ENCODE data around the gene WWC1.
"Not testable (repeated sequence)": the region's sequence is repeated elsewhere in the genome, so short reads cannot be mapped to it uniquely, and the experiment has no call there.

Gene WWC1

DNA sequence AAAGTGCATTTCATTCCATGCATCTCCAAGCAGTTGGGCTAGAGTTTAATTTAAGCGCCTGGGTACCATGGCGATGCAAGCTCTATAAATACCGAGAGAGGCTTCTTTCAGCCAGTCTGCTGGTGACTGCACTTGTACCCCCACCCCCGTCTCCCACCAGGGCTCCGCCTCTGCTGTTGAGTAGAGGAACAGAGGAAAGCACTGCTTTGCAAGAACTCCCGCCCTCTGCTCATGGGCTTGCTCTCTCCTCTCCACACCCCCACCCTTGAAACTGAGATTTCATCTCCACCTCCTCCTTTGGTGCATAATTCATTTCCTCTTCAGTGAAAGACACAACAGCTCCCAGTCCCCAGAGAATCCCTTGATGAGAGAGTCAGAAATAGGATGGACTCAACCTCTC, 5.1 kb upstream of the WWC1 start:
- no peak for DNase-seq (ENCODE audit: low read depth in 2 of 3, low spot score in 1 of 3)

DNA sequence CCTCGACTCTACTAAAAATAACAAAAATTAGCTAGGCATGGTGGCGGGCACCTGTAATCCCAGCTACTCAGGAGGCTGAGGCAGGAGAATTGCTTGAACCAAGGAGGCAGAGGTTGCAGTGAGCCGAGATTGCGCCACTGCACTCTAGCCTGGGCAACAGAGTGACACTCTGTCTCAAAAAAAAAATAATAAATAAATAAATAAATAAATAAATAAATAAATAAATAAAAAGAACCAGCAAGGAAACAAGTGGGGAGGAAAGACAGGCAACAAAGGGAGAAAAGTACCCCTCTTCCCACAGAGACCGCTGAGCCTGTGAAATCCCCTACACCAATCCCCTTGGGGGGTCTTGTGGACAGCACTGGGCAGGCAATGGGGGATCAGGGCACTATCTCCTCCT, 4.6 kb upstream of the WWC1 start:
- not testable (repeated sequence) for DNase-seq (ENCODE audit: low read depth in 2 of 3, low spot score in 1 of 3)

DNA sequence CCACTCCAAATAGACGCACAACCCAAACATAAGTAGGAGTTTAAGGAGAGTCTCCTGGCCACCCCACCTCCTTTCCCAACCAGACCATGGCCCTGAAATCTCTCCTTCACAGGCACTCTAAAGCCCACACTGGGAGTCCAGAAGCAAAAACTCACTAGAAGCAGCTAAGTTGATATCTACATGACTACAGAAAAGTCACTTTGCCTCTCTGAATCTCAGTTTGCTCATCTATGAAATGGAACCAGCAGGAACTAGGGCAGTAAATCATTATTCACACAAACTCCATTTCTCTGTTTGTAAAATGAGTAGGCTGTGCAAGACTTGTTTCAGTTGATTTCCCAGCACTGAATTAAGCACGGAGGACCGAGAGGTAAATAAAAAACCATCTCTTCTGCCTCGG, 4.1 kb upstream of the WWC1 start:
- no peak for DNase-seq (ENCODE audit: low read depth in 2 of 3, low spot score in 1 of 3)

DNA sequence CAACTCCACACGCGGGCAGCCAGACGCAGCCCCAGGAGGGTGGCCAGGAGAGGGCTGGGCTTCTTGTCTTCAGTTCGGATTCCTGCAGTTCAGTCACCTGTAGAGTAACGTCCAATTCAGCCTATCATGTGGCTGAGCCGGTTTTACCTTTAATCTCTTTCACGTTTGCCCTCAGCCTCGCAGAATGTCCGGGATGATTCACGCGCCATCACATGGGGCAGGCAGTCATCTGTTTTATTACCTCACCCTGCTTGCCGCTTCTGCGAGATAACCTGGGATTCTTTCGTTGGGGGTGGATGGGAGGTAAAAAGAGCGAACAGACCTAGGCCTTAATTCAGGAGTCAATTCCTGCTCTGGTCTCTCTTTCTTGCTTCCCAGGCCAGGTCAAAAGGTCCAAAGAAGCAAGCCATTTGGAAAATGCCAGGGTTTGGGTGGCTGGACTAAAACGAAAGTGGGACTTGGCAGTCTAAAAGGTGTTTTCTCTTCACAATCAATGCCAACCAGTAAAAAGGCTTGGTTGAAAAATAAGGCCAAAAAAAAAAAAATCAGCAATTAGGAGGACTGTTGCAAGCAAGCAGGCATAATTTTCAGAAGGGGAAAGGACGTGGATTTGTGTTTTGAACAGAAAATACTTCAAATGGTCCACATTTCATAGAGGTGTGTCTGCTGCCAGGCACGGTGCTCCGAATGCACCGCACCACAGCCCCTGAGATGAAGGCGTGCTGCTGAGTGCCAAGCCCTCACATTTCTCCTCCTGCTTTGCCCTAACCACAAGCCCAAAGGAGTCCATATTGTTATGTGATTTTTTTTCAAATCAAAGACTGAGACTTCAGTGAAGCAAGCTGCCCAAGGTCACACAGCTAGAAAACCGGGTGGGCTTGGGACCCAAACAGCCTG, 2.8 kb upstream of the WWC1 start:
- no peak for DNase-seq (ENCODE audit: low read depth in 2 of 3, low spot score in 1 of 3)

DNA sequence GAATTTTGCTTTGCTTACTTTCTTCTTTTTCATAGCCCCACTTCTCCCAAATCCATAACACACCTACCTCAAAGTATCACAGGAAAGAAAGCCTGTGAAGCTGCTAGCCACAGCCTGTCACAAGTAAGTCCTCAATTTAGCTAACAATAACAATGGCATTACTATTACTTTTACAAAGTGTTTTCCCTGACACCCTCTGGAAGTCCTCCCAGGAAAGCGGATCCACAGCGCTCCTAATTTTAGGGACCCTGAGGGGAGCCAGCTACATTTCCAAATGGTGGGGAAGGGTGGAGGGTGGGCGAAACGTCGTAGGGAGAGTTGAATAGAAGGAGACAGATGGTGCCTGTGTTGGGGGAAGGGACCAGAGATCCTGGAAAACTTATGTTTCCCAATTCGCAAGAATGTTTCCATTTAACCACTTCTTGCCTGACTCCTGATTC, 523 bp upstream of the WWC1 start:
- DNase-seq (ENCODE audit: low read depth in 2 of 3, low spot score in 1 of 3): no peak

DNA sequence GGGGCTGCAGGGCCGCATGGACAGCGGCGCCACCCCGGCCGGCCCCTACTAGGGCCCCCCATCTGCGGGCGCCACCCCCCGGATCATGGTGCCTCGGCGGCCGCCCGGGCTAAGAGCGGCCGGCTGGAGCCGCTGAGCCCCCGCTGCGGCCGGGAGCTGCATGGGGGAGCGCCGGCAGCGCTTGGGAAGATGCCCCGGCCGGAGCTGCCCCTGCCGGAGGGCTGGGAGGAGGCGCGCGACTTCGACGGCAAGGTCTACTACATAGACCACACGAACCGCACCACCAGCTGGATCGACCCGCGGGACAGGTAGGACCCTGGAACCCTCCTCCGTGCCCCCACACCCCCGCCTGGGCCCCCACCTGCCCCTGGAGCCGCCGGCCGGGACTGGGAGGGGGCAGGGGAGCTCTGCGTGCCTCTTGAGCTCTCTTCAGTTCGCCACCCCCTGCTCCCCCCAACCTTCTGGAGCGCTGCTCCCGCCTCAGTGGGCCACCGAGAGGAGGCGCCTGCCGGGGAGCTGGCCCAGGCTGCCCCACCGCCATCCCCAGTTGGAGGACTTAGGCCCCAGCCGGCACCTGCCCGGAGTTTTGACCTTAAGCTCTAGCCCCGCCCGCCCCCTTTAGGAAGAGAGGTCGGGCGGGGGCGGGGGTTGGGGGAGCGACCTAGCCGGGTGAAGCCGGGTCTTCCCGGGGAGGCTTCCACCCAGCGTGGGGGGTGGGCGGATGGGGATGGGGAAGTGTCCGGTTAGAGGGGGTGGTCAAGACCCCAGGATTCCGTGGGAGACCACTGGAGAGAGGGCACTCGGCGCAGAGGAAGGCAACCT, 730 bp downstream of the WWC1 start:
- no peak for DNase-seq (ENCODE audit: low read depth in 2 of 3, low spot score in 1 of 3)

DNA sequence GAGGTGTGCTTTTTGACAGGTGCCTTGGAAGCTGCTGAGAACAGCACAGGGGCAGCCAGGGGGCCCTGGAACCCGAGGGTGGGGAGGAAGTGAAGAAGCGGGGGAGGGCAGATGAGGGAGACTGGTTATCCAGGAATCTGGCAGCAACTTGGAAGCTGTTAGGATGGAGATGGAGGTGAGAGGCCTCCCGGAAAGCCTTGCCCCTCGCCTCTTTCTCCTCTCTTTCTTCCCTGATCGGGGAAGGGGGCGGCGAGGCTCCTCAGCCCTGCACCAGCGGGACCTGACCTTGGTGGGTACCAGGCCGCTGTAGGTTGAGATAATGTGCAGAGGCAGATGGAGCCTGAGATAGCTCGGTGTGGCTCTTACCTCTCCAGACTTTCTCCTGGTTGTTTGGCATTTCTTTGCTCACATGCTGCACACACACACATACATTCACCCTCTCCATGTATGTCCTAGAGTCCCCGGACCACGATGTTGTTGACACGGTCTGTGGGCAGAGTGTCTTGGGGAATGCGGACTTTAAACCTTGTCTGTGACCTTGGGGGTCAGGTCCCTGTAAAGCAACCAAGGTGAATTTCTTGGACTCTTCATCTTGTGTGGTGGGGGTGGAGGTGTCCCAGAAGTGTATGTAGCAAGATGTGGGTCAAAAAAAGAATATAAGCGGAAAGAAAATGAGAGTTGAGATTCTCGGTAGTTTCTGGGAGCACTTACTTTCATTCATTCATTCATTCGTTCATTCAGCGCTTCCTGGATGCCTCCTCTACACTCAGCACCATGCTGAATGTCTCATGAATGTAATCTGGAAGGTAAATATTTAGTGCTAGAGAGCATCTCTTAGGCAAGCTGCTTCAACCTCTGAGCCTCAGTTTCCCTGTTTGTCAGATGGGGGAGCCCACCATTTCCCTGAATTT, 1.6 kb downstream of the WWC1 start:
- DNase-seq (ENCODE audit: low read depth in 2 of 3, low spot score in 1 of 3): no peak

DNA sequence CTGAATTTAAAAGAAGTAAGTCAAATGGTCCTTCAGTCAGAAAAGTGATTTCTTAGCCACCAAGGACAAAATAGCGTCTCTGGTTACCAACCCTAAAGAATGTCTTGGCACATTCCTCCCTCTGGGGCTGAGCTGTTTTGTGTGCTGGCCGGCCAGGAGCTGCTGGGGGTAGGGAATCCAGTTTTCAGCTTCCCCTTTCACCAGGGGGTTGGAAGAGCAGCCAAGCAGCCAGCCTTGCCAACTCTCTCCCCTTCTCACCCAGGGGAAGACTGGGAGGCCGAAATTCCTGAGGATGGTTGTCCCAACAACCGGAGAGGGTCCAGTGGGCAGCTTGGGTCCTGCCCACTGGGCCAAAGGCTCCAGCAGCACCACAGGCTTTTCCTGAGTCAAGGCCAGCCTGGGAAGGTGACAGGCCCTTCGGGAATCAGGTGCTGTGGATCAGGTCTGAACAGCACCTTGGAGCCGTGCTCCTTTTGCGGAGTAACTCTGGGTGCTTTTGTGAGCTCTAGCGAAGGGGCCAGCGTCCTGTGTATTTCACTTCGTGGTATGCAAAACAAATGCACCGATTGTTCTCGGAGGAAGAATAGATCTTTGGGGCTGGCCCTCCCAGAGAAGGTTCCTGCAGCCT, 4.2 kb downstream of the WWC1 start:
- DNase-seq (ENCODE audit: low read depth in 2 of 3, low spot score in 1 of 3): no peak

DNA sequence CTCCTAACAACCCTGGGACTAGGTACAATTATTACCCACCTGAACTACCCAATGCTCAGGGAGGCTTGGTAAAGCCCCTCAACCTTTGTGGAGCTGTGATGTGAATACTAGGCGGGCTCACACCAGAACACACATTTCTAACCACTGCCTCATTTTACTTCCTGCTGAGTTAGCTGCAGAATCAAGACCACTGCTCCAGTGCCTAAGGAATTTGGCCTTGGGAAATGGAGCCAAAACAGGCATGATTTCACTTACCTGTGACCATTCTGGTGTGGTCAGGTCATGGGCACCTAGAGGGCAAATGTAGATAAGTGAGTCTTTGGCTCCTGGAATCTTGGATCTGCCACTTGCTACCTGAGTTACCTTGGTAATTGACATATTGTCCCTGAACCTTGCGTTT, 5.2 kb downstream of the WWC1 start:
- DNase-seq (ENCODE audit: low read depth in 2 of 3, low spot score in 1 of 3): no peak

DNA sequence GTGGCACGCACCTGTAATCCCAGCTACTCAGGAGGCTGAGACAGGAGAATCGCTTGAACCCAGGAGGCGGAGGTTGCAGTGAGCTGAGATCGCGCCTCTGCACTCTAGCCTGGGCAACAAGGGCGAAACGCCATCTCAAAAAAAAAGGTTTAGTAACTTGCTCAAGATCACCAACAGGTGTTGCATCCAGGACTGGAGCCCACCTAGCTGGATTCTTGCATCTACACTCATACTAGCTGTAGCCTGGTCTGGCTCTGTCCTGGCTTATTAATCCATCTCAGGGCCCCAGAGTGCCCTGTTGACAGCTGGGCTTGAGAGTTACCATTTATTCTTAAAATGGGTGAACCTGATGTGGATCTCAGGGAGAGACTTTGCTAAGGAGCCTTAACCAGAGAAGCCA, 7.5 kb downstream of the WWC1 start:
- no peak for DNase-seq (ENCODE audit: low read depth in 2 of 3, low spot score in 1 of 3)

DNA sequence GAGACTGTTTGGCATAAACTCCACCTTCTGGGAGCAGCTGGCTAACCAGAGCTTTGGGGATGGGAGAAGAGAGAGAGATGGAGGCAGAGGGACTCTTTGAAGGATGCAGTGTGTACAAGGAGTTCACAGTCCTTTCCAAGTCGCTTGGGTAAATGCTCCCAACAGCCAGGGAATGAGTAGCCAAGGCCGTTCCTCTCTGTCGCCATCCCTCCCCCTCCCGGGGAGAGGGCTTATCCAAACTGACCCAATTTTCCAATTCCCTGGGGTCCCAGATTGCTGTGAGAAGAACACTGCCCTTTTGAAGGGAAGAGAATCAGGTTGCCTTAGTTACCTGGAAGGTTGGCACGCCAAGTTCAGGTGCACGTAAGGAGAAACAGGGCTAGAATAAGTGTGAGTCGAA, 7.9 kb downstream of the WWC1 start:
- no peak for DNase-seq (ENCODE audit: low read depth in 2 of 3, low spot score in 1 of 3)

DNA sequence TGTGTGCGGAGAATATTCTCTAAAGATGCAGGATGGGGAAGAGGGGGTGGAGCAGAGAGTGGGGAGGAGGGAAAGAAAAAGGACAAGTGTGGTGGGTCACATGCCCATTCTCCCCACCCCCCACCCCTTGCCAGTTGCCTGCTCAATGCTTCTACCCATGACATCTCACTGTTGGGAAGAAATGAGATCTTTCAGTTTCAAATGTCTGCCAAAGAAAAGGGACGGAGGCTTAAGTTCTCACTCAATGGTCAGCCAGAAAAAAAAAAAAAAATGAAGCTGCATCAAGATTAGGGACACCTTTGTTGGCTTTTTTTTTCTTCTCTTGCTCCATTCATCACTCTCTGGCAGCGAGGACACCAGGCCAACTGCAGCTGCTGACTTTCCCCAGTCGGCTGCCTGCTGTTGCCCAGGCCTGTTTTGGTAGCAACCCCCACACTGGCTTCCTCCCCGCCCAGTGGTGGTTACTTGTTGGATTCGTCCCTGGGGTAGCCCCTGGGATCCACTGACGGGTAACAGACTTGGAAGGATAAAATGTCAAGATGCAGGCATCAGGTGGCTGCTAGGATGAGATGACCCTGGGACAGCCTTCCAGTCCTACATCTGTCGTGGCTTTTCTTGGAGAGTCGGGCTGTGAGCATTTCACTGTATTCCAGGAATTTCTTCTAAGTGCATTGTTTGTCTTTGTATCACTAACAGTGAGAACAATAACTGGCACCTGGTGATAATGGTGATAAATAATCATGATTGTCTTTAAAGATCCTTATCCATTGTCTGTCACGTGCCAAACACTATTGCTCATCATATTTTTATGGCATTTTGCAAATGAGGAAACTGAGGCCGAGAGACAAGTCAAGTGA, 9.1 kb downstream of the WWC1 start:
- no peak for DNase-seq (ENCODE audit: low read depth in 2 of 3, low spot score in 1 of 3)

DNA sequence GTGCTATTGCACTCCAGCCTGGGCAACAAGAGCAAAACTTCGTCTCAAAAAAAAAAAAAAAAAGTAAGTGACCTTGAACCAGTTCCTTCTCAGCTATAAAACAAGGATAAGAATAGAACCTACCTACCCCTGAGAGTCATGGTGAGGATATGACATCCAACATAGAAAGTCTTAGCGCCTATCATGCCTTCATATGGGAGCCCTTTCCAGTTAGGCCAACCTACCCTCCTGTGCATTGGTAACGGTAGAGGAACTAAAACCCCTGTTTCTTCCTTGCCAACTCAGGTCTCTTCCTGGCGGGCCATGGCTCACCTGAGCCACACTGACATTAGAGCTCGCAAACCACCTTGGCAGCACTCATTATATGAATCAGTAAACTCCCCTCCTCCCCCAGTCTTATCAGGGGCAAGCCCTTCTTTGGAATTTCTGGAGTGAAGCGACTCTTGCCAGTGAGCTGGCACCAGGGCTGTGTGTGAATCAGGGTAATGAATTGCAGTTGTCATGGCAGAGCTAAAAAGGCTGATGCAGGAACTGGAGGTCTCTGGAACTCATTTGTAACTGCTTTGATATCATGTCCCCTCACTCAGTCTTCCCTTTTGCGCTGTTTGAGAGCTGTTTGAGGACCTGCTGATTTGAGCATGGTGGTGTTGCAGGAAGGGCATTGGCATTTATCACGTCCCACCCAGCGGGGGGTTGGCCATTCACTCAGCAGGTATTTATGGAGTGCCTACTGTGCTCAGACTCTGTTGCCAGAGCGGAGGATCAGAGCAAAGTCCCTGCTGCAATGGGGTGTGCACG, 10.3 kb downstream of the WWC1 start:
- DNase-seq (ENCODE audit: low read depth in 2 of 3, low spot score in 1 of 3): no peak

DNA sequence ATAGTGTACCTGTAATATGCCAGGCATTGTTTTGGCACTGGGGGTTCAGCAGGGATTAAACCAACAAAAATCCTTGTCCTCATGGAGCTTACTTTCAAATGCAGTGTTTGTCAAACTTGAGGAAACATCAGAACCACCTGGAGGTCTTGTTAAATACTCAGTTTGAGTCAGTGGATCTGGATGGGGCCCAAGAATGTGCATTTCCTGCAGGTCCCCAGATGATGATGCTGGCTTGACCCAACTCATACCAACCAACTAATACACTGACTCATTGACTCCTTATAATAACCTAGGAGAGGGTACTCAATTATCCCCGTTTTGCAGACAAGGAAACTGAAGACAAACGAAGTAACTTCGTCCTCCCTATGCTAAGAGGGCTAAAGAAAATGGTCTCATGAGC, 11.3 kb downstream of the WWC1 start:
- DNase-seq (ENCODE audit: low read depth in 2 of 3, low spot score in 1 of 3): no peak

DNA sequence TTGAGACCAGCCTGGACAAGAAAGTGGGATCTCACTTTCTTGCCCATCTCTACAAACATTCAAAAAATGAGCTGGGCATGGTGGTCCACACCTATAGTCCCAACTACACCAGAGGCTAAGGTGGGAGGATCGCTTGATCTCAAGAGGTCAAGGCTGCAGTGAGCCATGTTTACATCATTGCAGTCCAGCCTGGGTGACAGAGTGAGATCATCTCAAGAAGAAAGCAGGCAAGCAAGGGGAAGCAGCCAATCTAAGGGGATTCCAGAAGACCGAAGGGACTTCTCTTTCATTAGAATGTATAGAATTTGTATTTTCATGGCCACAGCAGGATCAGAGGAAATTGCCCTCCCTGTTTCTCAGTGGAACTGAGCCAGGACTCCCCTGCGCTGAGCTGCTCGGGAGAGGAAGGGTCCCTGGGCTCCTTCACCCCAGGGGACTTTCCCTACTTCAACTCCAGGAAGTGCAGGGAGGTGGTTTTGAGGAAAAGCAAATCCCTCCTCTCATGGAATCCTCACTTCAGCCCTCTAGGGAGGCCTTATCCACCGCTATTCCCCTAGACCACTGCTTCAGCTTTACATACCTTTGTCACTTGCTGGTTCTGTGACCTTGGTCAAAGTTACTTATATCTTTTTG, 12.1 kb downstream of the WWC1 start:
- no peak for DNase-seq (ENCODE audit: low read depth in 2 of 3, low spot score in 1 of 3)

DNA sequence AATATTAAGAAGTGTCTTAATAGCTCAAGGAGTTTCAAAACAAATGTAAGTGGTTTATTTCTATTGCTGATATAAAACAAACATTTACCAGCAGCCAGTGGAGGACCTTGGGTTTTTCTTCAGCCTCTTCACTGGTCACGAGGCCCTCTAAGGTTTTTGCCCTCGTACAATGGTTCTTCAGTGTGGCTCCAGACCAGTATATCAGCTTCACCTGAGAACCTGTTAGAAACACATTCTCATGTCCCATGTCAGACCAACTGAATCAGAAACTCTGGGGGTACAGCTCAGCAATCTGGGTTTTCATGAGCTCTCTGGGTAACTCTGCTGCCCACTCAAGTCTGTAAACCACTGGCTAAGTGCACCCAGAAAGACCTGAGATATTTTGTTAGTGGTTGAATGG, 12.9 kb downstream of the WWC1 start:
- DNase-seq (ENCODE audit: low read depth in 2 of 3, low spot score in 1 of 3): no peak

DNA sequence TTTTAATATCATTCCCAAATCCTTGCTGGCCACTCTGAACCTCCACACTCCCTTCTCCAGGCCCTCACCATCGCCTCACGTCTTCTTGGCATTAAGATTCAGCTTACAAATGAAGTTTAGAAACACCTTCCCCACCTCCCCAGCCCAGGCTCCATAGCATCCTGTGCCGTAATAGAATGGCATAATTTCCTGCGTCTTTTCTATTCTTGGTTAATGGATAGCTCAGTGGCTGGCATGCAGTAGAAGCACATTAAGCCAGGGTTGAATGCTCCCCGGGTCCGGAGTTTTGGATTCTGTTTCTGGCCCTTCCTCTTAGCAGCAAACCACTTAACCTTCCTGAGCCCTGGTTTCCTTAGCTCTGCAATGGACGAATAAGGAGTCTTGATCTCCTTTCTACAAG, 13.8 kb downstream of the WWC1 start:
- no peak for DNase-seq (ENCODE audit: low read depth in 2 of 3, low spot score in 1 of 3)

DNA sequence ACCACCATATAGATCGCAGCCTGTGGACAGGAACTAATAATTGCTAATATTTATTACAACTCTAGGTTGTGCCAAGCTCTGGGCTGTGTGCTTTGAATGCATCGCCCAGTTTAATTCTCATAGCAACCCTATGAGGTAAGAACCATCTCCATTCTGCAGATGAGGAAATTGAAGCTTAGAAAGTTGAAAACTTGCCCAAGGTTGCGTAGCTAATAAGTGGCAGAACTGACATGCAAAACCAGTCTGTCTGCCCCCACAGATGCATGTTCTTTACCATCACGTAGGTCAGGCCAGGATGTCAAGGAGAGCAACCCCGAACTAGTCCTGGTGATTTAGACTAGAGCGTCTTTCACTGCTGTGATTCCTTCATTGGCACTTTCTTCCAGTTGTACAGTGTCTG, 15.6 kb downstream of the WWC1 start:
- DNase-seq (ENCODE audit: low read depth in 2 of 3, low spot score in 1 of 3): no peak
